ENCODE data around the gene KLHL10. TPM values are rescaled to one million over a fixed set of nuclear protein-coding genes. Genes with fewer than 3 reads are reported as not detected.

Gene KLHL10
- polyA plus RNA-seq, 2 of the 4 experiments (the other 2 are of a cell fraction), result 0.12 to 0.13 TPM

- FAIRE-seq (peak; percentile 36), ATAC-seq (peak; percentile 19 to 44; a peak in 5 of 6 replicates), DNase-seq (ENCODE audit: low read depth in 1 of 2, low spot score in 1 of 2) (peak in 1 of 2 experiments; percentile 44)
- H3K4me3 ChIP-seq, result no peak overlapping the region
- TF ChIP-seq HDAC2 (IDR thresholded peaks at IDR 0.05), result no peak
- TF ChIP-seq PHF8 (IDR thresholded peaks at IDR 0.05; ENCODE audit: borderline replicate concordance, low read depth), result no peak
- TF ChIP-seq HES2 (IDR thresholded peaks at IDR 0.05), result no peak
- TF ChIP-seq BCL3 (IDR thresholded peaks at IDR 0.05), result no peak
- no peak for TF ChIP-seq ZC3H11A (IDR thresholded peaks at IDR 0.05)
- TF ChIP-seq POLR2A (IDR thresholded peaks at IDR 0.05; ENCODE audit: low read length), result no peak
- no peak for TF ChIP-seq CTCF (IDR thresholded peaks at IDR 0.05)
- no peak for TF ChIP-seq TP53 (CRISPR knock-in tag; IDR thresholded peaks at IDR 0.05)
- TF ChIP-seq USF2 (IDR thresholded peaks at IDR 0.05), result 0 out of 2 replicates have a peak, but pooled peaks have one; percentile 5
- TF ChIP-seq ATOH8 (CRISPR knock-in tag; IDR thresholded peaks at IDR 0.05; ENCODE audit: low read depth), result no peak
- TF ChIP-seq EHMT2 (IDR thresholded peaks at IDR 0.05; ENCODE audit: low read depth), result no peak
- no peak for TF ChIP-seq POLR2AphosphoS2 (conservative IDR thresholded peaks at IDR 0.05; ENCODE audit: low read length)
- no peak for TF ChIP-seq CHD4 (IDR thresholded peaks at IDR 0.05; ENCODE audit: borderline replicate concordance)
- TF ChIP-seq JUN (IDR thresholded peaks at IDR 0.05), result 0 out of 5 replicates have a peak, but pooled peaks of 1 of the 2 experiments have one; percentile 24
- TF ChIP-seq JUNB (IDR thresholded peaks at IDR 0.05), result no peak
- no peak overlapping the region for H3K27ac ChIP-seq
- H3K9me3 ChIP-seq, result no peaks in the 10 kb centered on the region
- POLR2A ChIA-PET, result no interaction called here
- no peak overlapping the region for H3K4me2 ChIP-seq
- H3K4me1 ChIP-seq, result peaks cover 11% of the 10 kb centered on the region; the same call in 2 of the 3 replicates
- WGBS (ENCODE audit: missing lambda C conversion rate), result 77% methylated on average over 7 of the region's 7 CpGs
- CTCF ChIA-PET, result interaction anchor here (0.8 to 2.5 kb wide), 5 partner anchors 12 to 47 kb away, joined by 3 to 8 read pairs (median 4); no protein-coding TSS in a partner anchor
These were observed 33.0 kb downstream of the KLHL10 start for GRCh38 chr17:41870627-41871026.

- CTCF ChIA-PET, result interaction anchor here (0.6 to 2.5 kb wide), 6 partner anchors 11 to 134 kb away, joined by 3 to 8 read pairs (median 4); partner anchors contain the start of gene JUP
- FAIRE-seq, result no peak
- 95% methylated on average over 10 of the region's 10 CpGs for WGBS (ENCODE audit: missing lambda C conversion rate)
These were observed 34.2 kb downstream of the KLHL10 start for GRCh38 chr17:41871789-41872188.

More at GRCh38 chr17:41871789-41872188, 34.2 kb downstream of the KLHL10 start:
- DNase-seq (ENCODE audit: low read depth in 1 of 2, low spot score in 1 of 2) (no peak), ATAC-seq (no peak)
- TF ChIP-seq ZC3H11A (IDR thresholded peaks at IDR 0.05) (no peak), HMGXB4 (CRISPR knock-in tag; IDR thresholded peaks at IDR 0.05; ENCODE audit: borderline replicate concordance) (no peak), SMC3 (IDR thresholded peaks at IDR 0.05) (no peak), BCL3 (IDR thresholded peaks at IDR 0.05) (no peak), FOSB (CRISPR knock-in tag; IDR thresholded peaks at IDR 0.05) (no peak), CHD4 (IDR thresholded peaks at IDR 0.05; ENCODE audit: borderline replicate concordance) (no peak)
- H3K4me2 ChIP-seq, result no peak overlapping the region
- POLR2A ChIA-PET, result interaction anchor here (0.7 kb wide), 1 partner anchor 58 kb away, joined by 3 read pairs; no protein-coding TSS in a partner anchor
- H3K4me3 ChIP-seq, result no peak overlapping the region
- H3K27ac ChIP-seq, result no peak overlapping the region
- H3K9me3 ChIP-seq, result no peaks in the 10 kb centered on the region
- H3K4me1 ChIP-seq, result peaks cover 11% of the 10 kb centered on the region; the same call in 2 of the 3 replicates

All from A549 (cell line).